Measurements from ENCODE around the gene WWC2. TPM values are rescaled to one million over a fixed set of nuclear protein-coding genes. Genes with fewer than 3 reads are reported as not detected.

Gene WWC2
- total RNA-seq, 1 experiment from 2014 or later = 82.8 TPM

- CTCF ChIA-PET = no interaction called here
- POLR2A ChIA-PET (ENCODE audit: low non-redundant PET) = no interaction called here
- Histone ChIP-seq H3K27ac (ENCODE audit: low read depth, low read length, poor library complexity, severe bottlenecking) (no peak overlapping the region), H3K27me3 (replicated peaks; ENCODE audit: insufficient read depth, low read depth, low read length, poor library complexity) (no peaks in the 10 kb centered on the region), H3K4me1 (ENCODE audit: insufficient read depth, low read length, poor library complexity, severe bottlenecking) (peaks cover 22% of the 10 kb centered on the region), H3K36me3 (ENCODE audit: insufficient read depth, low read length, poor library complexity, severe bottlenecking) (peaks cover 6% of the 10 kb centered on the region), H3K4me3 (ENCODE audit: low read depth, low read length, poor library complexity, severe bottlenecking) (no peak overlapping the region), H3K9me3 (ENCODE audit: low read depth, low read length, poor library complexity, severe bottlenecking) (no peaks in the 10 kb centered on the region)
- TF ChIP-seq EZH2 (IDR thresholded peaks at IDR 0.05; ENCODE audit: borderline replicate concordance, low read depth, low read length, poor library complexity, severe bottlenecking) = no peak
- TF ChIP-seq, protein P1, sequence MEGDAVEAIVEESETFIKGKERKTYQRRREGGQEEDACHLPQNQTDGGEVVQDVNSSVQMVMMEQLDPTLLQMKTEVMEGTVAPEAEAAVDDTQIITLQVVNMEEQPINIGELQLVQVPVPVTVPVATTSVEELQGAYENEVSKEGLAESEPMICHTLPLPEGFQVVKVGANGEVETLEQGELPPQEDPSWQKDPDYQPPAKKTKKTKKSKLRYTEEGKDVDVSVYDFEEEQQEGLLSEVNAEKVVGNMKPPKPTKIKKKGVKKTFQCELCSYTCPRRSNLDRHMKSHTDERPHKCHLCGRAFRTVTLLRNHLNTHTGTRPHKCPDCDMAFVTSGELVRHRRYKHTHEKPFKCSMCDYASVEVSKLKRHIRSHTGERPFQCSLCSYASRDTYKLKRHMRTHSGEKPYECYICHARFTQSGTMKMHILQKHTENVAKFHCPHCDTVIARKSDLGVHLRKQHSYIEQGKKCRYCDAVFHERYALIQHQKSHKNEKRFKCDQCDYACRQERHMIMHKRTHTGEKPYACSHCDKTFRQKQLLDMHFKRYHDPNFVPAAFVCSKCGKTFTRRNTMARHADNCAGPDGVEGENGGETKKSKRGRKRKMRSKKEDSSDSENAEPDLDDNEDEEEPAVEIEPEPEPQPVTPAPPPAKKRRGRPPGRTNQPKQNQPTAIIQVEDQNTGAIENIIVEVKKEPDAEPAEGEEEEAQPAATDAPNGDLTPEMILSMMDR (conservative IDR thresholded peaks at IDR 0.05; ENCODE audit: low read depth, low read length) = no peak
- BruUV-seq (replicated peaks) = no TSS peak
- no peak for DNase-seq (ENCODE audit: low spot score)
- intact Hi-C loops (cut with micrococcal nuclease; ENCODE audit: unreplicated experiment) = no loop called here
Measured at GRCh38 chr4:183195534-183195933, 96.5 kb downstream of the WWC2 start.

- Histone ChIP-seq H3K27ac (ENCODE audit: low read depth, low read length, poor library complexity, severe bottlenecking) (no peak overlapping the region), H3K4me3 (ENCODE audit: low read depth, low read length, poor library complexity, severe bottlenecking) (no peak overlapping the region), H3K27me3 (replicated peaks; ENCODE audit: insufficient read depth, low read depth, low read length, poor library complexity) (no peaks in the 10 kb centered on the region), H3K4me1 (ENCODE audit: insufficient read depth, low read length, poor library complexity, severe bottlenecking) (peaks cover 22% of the 10 kb centered on the region), H3K9me3 (ENCODE audit: low read depth, low read length, poor library complexity, severe bottlenecking) (no peaks in the 10 kb centered on the region), H3K36me3 (ENCODE audit: insufficient read depth, low read length, poor library complexity, severe bottlenecking) (peaks cover 6% of the 10 kb centered on the region)
- CTCF ChIA-PET = no interaction called here
- DNase-seq (ENCODE audit: low spot score) = no peak
- no TSS peak for BruUV-seq (replicated peaks)
- TF ChIP-seq, protein P1 (conservative IDR thresholded peaks at IDR 0.05; ENCODE audit: low read depth, low read length) = no peak
- TF ChIP-seq EZH2 (IDR thresholded peaks at IDR 0.05; ENCODE audit: borderline replicate concordance, low read depth, low read length, poor library complexity, severe bottlenecking) = no peak
- intact Hi-C loops (cut with micrococcal nuclease; ENCODE audit: unreplicated experiment) = no loop called here
- POLR2A ChIA-PET (ENCODE audit: low non-redundant PET) = no interaction called here
Measured at GRCh38 chr4:183197140-183197539, 98.1 kb downstream of the WWC2 start.

DNA sequence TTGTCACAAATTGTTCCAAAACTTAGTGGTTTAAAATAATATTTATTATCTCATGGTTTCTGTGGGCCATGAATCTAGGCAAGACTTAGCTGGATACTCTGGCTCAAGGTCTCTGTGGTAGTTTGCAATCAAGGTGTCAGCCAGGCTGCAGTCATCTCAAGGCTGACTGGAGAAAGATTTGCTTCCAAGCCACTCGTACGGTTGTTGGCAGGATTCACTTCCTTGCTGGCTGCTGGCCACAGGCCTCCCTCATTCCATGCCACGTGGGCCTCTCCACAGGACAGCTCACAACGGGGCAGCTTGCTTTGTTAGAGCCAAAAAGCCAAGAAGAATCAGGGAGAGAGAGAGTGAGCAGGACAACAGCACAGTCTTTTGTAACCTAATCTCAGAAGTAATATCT lies 101.4 kb downstream of the WWC2 start:
- peak; percentile 96 for DNase-seq (ENCODE audit: low spot score)
- BruUV-seq (replicated peaks) = no TSS peak
- ChIA-PET POLR2A (ENCODE audit: low non-redundant PET) (no interaction called here), CTCF (interaction anchor here (0.5 kb wide), 1 partner anchor 68 kb away, joined by 4 read pairs; no protein-coding TSS in a partner anchor)
- Histone ChIP-seq H3K27ac (ENCODE audit: low read depth, low read length, poor library complexity, severe bottlenecking) (peak overlapping the region; percentile 15), H3K9me3 (ENCODE audit: low read depth, low read length, poor library complexity, severe bottlenecking) (no peaks in the 10 kb centered on the region), H3K36me3 (ENCODE audit: insufficient read depth, low read length, poor library complexity, severe bottlenecking) (no peaks in the 10 kb centered on the region), H3K27me3 (replicated peaks; ENCODE audit: insufficient read depth, low read depth, low read length, poor library complexity) (no peaks in the 10 kb centered on the region), H3K4me3 (ENCODE audit: low read depth, low read length, poor library complexity, severe bottlenecking) (no peak overlapping the region), H3K4me1 (ENCODE audit: insufficient read depth, low read length, poor library complexity, severe bottlenecking) (peaks cover 22% of the 10 kb centered on the region)
- TF ChIP-seq, protein P1 (conservative IDR thresholded peaks at IDR 0.05; ENCODE audit: low read depth, low read length) = no peak
- TF ChIP-seq EZH2 (IDR thresholded peaks at IDR 0.05; ENCODE audit: borderline replicate concordance, low read depth, low read length, poor library complexity, severe bottlenecking) = no peak
- intact Hi-C loops (cut with micrococcal nuclease; ENCODE audit: unreplicated experiment) = no loop called here
